ENCODE results near the gene FZD4. TPM values are rescaled to one million over a fixed set of nuclear protein-coding genes. Genes with fewer than 3 reads are reported as not detected.
"Not testable (repeated sequence)": the region's sequence is repeated elsewhere in the genome, so short reads cannot be mapped to it uniquely, and the experiment has no call there.

Gene FZD4
- total and polyA plus RNA-seq, 4 donors: 6.6 to 24.5 (median 12.9) TPM

DNA sequence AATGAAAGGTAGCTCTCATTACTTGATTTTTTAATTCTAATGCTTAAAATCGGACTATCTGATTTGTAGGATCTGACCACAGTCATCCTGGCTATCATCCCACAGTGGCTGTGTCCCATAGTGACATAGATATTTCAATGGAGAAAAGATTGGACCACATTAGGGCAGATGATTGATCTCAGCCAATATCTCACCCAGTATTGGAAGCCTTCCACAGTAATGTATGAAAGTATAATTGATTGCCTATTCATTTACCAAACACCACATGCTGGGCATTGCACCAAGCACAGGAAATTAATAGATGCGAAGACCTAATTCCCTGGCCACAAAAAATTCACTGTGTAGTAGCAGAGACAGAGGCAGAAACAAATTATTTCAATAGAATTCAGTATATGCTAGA, 37.6 kb downstream of the FZD4 start:
- no peak overlapping the region for H3K27ac ChIP-seq (ENCODE audit: low read depth, low read length)
- DNase-seq (ENCODE audit: low read depth in 4 of 6, low spot score in 6 of 6): peak in 1 of 6 donors; percentile 53

DNA sequence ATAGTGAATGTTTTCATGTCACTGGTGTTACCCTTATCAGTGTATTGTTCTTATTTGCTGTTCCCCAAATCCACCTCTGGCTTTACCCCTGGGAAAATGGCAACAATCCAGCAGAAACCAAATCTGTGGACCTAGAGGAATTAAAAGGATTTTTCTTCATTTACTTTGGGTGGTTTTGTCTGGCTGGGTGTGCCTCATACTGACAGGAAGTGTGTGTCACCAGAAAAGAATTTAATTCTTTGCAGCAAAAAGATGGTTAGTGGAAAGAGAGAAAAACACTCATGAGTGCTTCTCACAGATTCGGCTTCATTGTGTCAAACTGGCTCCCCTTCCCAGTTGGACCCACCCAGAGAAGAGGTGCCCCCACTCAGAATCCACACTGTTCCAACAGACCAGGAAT, 38.9 kb downstream of the FZD4 start:
- WGBS (ENCODE audit: insufficient coverage): 67% methylated on average over 1 of the region's 1 CpG
- H3K4me1 ChIP-seq (ENCODE audit: control insufficient read depth, insufficient read depth, low read length): peaks cover 8% of the 10 kb centered on the region
- peaks cover 2% of the 10 kb centered on the region for H3K9me3 ChIP-seq (ENCODE audit: control insufficient read depth, insufficient read depth, low read length)
- peak in 1 of 6 donors; percentile 40 for DNase-seq (ENCODE audit: low read depth in 4 of 6, low spot score in 6 of 6)
- peak overlapping the region; percentile 61 for H3K27ac ChIP-seq (ENCODE audit: low read depth, low read length)
- H3K4me3 ChIP-seq (ENCODE audit: low read depth, low read length): no peak overlapping the region
- H3K27me3 ChIP-seq (ENCODE audit: control insufficient read depth, insufficient read depth, low read length): no peaks in the 10 kb centered on the region
- no peaks in the 10 kb centered on the region for H3K36me3 ChIP-seq (ENCODE audit: control insufficient read depth, insufficient read depth, low read length)

More for the DNA sequence above, 37.6 kb downstream of the FZD4 start:
- WGBS (ENCODE audit: insufficient coverage): no CpG with 5 or more reads among the region's 2 CpGs
- peaks cover 8% of the 10 kb centered on the region for H3K4me1 ChIP-seq (ENCODE audit: control insufficient read depth, insufficient read depth, low read length)
- H3K9me3 ChIP-seq (ENCODE audit: control insufficient read depth, insufficient read depth, low read length): no peaks in the 10 kb centered on the region
- H3K4me3 ChIP-seq (ENCODE audit: low read depth, low read length): no peak overlapping the region
- H3K27me3 ChIP-seq (ENCODE audit: control insufficient read depth, insufficient read depth, low read length): no peaks in the 10 kb centered on the region
- H3K36me3 ChIP-seq (ENCODE audit: control insufficient read depth, insufficient read depth, low read length): no peaks in the 10 kb centered on the region

DNA sequence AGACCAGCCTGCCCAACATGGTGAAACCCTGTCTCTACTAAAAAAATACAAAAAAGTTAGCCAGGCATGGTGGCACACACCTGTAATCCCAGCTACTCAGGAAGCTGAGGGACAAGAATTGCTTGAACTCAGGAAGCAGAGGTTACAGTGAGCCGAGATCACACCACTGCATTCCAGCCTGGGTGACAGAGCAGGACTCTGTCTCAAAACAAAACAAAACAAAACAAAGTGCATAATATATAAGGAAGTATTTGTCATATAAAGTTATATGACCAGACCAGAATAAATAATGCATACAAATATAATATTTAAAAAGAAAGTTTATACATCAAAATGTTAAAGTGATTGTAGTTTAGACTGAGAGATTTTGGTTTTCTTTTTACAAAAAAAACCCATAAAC, 39.3 kb downstream of the FZD4 start:
- H3K9me3 ChIP-seq (ENCODE audit: control insufficient read depth, insufficient read depth, low read length); H3K27me3 ChIP-seq (ENCODE audit: control insufficient read depth, insufficient read depth, low read length); H3K4me3 ChIP-seq (ENCODE audit: low read depth, low read length); DNase-seq (ENCODE audit: low read depth in 4 of 6, low spot score in 6 of 6); H3K4me1 ChIP-seq (ENCODE audit: control insufficient read depth, insufficient read depth, low read length); H3K36me3 ChIP-seq (ENCODE audit: control insufficient read depth, insufficient read depth, low read length): not testable (repeated sequence)
- WGBS (ENCODE audit: insufficient coverage): 60% methylated on average over 1 of the region's 1 CpG
- peak overlapping the region; percentile 61 for H3K27ac ChIP-seq (ENCODE audit: low read depth, low read length)

DNA sequence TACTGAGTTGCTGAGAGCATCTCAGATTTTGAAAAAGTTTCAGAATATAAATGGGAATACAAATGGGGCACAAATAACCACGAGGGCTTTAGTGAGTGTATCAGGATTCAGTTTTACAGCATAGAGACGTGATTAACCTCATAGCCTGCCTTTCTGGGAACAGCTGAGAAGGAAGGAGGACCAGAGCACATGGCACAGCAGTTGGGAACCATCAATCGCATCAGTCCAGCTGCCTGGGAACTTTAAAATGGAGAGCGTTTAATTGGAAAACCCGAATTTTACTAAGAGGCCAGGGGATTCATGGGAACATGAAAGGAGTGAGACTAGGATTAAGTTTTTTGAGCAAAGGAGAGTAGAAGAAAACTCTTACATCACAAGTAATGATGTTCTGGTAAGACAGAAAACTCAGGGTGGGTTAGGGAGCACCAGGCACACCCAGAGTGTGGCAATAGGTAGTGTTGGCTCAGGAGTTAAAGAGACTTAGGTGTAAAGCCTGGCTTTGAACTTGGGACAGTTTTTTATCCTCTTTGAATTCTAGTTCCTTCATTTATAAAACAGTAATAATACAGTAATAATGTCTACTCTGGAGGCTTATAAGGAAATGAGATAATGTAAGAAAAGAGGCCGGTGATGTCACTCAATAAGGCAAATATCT, 40.2 kb downstream of the FZD4 start:
- Histone ChIP-seq H3K9me3 (ENCODE audit: control insufficient read depth, insufficient read depth, low read length) (peaks cover 2% of the 10 kb centered on the region), H3K27ac (ENCODE audit: low read depth, low read length) (no peak overlapping the region), H3K36me3 (ENCODE audit: control insufficient read depth, insufficient read depth, low read length) (no peaks in the 10 kb centered on the region), H3K27me3 (ENCODE audit: control insufficient read depth, insufficient read depth, low read length) (no peaks in the 10 kb centered on the region), H3K4me1 (ENCODE audit: control insufficient read depth, insufficient read depth, low read length) (peaks cover 8% of the 10 kb centered on the region), H3K4me3 (ENCODE audit: low read depth, low read length) (no peak overlapping the region)
- DNase-seq (ENCODE audit: low read depth in 4 of 6, low spot score in 6 of 6): no peak
- 66% methylated on average over 5 of the region's 6 CpGs for WGBS (ENCODE audit: insufficient coverage)

DNA sequence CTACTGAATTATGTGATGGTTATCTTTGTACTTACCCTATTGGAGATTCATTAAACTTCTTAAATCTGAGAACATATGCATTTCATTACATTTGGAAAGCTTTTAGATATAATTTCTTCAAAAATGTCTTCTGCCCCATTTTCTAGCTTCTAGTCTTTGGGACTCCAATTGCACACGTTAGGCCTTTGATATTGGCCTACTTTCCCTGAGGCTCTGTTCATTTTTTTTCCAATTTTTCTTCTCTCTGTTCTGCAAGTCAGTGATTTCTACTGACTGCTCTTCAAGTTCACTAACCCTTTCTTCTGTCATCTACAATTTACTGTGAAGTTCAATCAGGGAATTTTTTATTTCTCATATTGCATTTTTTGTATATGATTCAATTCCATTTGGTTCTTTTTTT, 43.0 kb downstream of the FZD4 start:
- Histone ChIP-seq H3K9me3 (ENCODE audit: control insufficient read depth, insufficient read depth, low read length) (peaks cover 2% of the 10 kb centered on the region), H3K27me3 (ENCODE audit: control insufficient read depth, insufficient read depth, low read length) (no peaks in the 10 kb centered on the region), H3K27ac (ENCODE audit: low read depth, low read length) (no peak overlapping the region), H3K4me1 (ENCODE audit: control insufficient read depth, insufficient read depth, low read length) (peaks cover 5% of the 10 kb centered on the region), H3K4me3 (ENCODE audit: low read depth, low read length) (no peak overlapping the region), H3K36me3 (ENCODE audit: control insufficient read depth, insufficient read depth, low read length) (no peaks in the 10 kb centered on the region)
- WGBS (ENCODE audit: insufficient coverage): 0% methylated on average over 1 of the region's 1 CpG
- no peak for DNase-seq (ENCODE audit: low read depth in 4 of 6, low spot score in 6 of 6)

DNA sequence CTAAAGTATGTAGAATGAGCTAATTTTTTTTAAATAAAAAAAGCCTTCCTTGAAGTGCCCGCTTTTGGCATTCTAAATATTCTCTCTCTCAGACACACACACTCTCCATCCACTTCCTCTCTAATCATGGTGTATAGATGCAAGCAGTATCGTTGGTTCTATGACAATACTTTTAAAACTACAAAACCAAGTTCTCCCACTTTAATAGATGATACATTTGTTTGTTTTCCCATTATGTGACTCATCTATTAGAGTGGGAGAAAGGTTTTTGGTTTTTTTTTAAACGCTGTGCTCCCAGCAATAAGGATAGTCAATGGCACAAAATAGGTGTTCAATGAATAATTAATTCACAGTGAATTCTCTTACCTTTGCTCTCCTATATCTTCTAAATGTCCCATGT, 44.6 kb downstream of the FZD4 start:
- no CpG with 5 or more reads among the region's 3 CpGs for WGBS (ENCODE audit: insufficient coverage)
- peaks cover 2% of the 10 kb centered on the region for H3K9me3 ChIP-seq (ENCODE audit: control insufficient read depth, insufficient read depth, low read length)
- no peak overlapping the region for H3K4me3 ChIP-seq (ENCODE audit: low read depth, low read length)
- no peaks in the 10 kb centered on the region for H3K27me3 ChIP-seq (ENCODE audit: control insufficient read depth, insufficient read depth, low read length)
- no peaks in the 10 kb centered on the region for H3K4me1 ChIP-seq (ENCODE audit: control insufficient read depth, insufficient read depth, low read length)
- DNase-seq (ENCODE audit: low read depth in 4 of 6, low spot score in 6 of 6): no peak
- peaks cover 4% of the 10 kb centered on the region for H3K36me3 ChIP-seq (ENCODE audit: control insufficient read depth, insufficient read depth, low read length)
- H3K27ac ChIP-seq (ENCODE audit: low read depth, low read length): no peak overlapping the region

DNA sequence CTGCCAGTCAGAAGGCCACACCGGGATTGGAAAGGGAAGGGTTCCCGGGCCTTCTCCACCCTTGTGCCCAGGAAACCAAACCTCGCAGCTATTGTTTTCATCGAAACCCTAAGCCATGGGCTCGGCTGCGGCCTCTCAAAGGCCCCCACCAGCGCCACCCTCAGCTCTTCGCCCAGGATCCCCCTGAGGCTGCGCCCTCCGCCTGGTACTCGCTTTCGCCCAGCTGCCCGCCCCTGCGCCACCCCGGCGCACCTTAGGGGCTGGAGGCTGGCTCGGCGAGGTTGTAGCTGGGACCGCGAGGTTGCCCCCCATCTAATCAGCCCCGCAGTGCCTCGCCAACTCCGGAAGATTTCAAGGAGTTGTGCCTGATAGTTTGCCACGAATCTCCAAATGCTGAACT, 49.0 kb downstream of the FZD4 start:
- Histone ChIP-seq H3K27me3 (ENCODE audit: control insufficient read depth, insufficient read depth, low read length) (no peaks in the 10 kb centered on the region), H3K4me3 (ENCODE audit: low read depth, low read length) (no peak overlapping the region), H3K27ac (ENCODE audit: low read depth, low read length) (no peak overlapping the region), H3K4me1 (ENCODE audit: control insufficient read depth, insufficient read depth, low read length) (no peaks in the 10 kb centered on the region), H3K36me3 (ENCODE audit: control insufficient read depth, insufficient read depth, low read length) (peaks cover 4% of the 10 kb centered on the region), H3K9me3 (ENCODE audit: control insufficient read depth, insufficient read depth, low read length) (no peaks in the 10 kb centered on the region)
- WGBS (ENCODE audit: insufficient coverage): 85% methylated on average over 24 of the region's 24 CpGs
- DNase-seq (ENCODE audit: low read depth in 4 of 6, low spot score in 6 of 6): no peak

DNA sequence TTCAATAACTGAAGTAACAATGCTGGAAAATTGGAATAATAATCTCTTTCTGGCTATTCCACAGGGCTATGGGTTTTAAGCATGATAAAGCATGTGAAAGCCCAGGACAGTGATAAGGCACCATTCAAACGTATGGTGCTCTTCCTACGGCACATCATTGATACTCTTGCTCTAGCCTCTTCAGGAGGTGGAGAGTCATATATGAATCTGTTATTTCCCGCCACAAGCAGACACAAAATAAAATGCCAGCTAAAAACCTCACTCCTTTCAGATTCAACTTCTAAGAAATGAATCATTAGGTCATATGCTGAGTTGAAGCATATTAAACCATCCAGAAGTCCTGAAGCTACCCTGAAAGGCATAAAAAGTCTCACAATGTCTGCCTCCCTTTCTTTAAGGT, 49.9 kb downstream of the FZD4 start:
- no peak for DNase-seq (ENCODE audit: low read depth in 4 of 6, low spot score in 6 of 6)
- Histone ChIP-seq H3K27me3 (ENCODE audit: control insufficient read depth, insufficient read depth, low read length) (no peaks in the 10 kb centered on the region), H3K4me3 (ENCODE audit: low read depth, low read length) (no peak overlapping the region), H3K9me3 (ENCODE audit: control insufficient read depth, insufficient read depth, low read length) (no peaks in the 10 kb centered on the region), H3K27ac (ENCODE audit: low read depth, low read length) (no peak overlapping the region), H3K36me3 (ENCODE audit: control insufficient read depth, insufficient read depth, low read length) (peaks cover 4% of the 10 kb centered on the region), H3K4me1 (ENCODE audit: control insufficient read depth, insufficient read depth, low read length) (no peaks in the 10 kb centered on the region)
- WGBS (ENCODE audit: insufficient coverage): no CpG with 5 or more reads among the region's 3 CpGs

DNA sequence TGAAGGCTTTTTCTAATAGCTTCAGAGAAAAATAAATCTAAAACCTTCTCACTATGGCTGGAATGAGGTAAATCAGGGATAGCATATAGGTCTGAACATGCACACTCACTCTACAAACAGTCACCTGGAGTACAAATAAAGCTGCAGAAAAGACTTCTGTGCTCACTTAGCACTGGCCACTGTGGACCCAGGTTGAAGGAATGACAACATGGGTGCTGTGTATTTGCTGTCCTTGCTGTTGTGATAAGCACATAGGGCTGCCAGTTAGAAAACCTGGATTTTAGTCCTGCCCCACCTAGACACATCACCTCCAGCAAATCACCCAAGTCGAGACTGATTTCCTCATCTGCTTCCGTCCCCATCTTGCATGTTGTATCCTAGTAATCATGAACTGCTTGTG, 51.2 kb downstream of the FZD4 start:
- no peak for DNase-seq (ENCODE audit: low read depth in 4 of 6, low spot score in 6 of 6)
- no peak overlapping the region for H3K4me3 ChIP-seq (ENCODE audit: low read depth, low read length)
- H3K27ac ChIP-seq (ENCODE audit: low read depth, low read length): no peak overlapping the region
- H3K9me3 ChIP-seq (ENCODE audit: control insufficient read depth, insufficient read depth, low read length): no peaks in the 10 kb centered on the region
- no peaks in the 10 kb centered on the region for H3K27me3 ChIP-seq (ENCODE audit: control insufficient read depth, insufficient read depth, low read length)
- H3K4me1 ChIP-seq (ENCODE audit: control insufficient read depth, insufficient read depth, low read length): no peaks in the 10 kb centered on the region
- H3K36me3 ChIP-seq (ENCODE audit: control insufficient read depth, insufficient read depth, low read length): peaks cover 4% of the 10 kb centered on the region
- WGBS (ENCODE audit: insufficient coverage): 100% methylated on average over 1 of the region's 2 CpGs

DNA sequence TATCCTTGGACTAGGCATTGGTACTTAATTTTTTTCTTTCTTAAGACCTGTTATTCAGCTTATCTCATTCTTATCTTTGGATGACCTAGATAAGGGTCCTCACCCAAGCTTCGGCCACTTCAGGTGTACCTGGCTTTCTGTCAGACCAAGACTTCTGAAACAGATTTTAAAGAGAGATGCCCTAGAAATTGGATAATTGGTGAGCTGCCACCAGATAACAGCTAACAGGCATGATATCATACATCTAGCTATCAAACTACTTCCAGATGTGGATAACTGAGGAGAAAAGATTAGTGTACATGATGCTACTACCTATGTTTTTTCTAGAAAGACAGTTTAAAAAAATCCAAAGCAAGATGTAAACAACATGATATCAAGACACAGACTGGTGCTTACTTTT, 52.9 kb downstream of the FZD4 start:
- H3K4me3 ChIP-seq (ENCODE audit: low read depth, low read length): no peak overlapping the region
- H3K9me3 ChIP-seq (ENCODE audit: control insufficient read depth, insufficient read depth, low read length): no peaks in the 10 kb centered on the region
- H3K27me3 ChIP-seq (ENCODE audit: control insufficient read depth, insufficient read depth, low read length): no peaks in the 10 kb centered on the region
- no peak overlapping the region for H3K27ac ChIP-seq (ENCODE audit: low read depth, low read length)
- no peak for DNase-seq (ENCODE audit: low read depth in 4 of 6, low spot score in 6 of 6)
- no CpG with 5 or more reads among the region's 1 CpG for WGBS (ENCODE audit: insufficient coverage)
- H3K36me3 ChIP-seq (ENCODE audit: control insufficient read depth, insufficient read depth, low read length): peaks cover 4% of the 10 kb centered on the region
- H3K4me1 ChIP-seq (ENCODE audit: control insufficient read depth, insufficient read depth, low read length): no peaks in the 10 kb centered on the region
